ENCODE results near the gene IFRD2.
"Not testable (repeated sequence)": the region's sequence is repeated elsewhere in the genome, so short reads cannot be mapped to it uniquely, and the experiment has no call there.

IFRD2 gene

GRCh38 chr3:50278123-50278879, 13.9 kb downstream of the IFRD2 start:
- no peak for DNase-seq

DNA sequence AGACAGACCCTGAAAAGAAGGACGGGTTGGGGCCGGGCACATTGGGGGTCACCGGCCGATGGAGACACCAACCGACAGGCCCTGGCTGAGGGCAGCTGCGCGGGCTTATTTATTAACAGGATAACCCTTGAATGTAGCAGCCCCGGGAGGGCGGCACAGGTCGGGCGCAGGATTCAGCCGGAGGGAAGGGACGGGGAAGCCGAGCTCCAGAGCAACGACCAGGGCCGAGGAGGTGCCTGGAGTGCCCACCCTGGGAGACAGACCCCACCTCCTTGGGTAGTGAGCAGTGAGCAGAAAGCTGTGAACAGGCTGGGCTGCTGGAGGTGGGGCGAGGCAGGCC, 15.5 kb downstream of the IFRD2 start:
- DNase-seq = no peak

DNA sequence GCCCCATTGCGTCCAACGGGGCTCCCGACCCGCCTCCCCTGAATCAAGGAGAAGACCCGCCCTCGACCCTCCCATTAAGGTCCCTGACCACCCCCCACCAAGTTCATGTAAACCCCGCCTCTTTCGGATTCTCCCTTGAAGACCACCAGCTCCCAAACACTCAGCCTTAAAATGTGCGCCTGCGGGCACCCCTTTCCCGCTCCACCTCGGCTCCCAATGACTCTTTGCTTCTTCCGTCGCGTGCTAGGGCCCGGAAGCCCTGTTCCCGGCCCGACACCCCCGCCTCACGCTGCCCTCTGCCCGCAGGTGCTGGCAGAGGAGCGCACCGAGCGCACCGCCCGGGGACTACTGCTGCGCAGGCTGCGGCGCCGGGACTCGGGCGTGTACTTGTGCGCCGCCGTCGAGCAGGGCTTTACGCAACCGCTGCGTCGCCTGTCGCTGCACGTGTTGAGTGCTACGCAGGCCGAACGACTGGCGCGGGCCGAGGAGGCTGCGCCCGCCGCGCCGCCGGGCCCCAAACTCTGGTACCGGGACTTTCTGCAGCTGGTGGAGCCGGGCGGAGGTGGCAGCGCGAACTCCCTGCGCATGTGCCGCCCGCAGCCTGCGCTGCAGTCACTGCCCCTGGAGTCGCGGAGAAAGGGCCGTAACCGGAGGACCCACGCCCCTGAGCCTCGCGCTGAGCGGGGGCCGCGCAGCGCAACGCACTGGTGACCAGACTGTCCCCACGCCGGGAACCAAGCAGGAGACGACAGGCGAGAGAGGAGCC, 16.1 kb downstream of the IFRD2 start:
- DNase-seq = no peak

- no peak for DNase-seq
These were observed 16.9 kb downstream of the IFRD2 start for GRCh38 chr3:50275141-50275995.

DNA sequence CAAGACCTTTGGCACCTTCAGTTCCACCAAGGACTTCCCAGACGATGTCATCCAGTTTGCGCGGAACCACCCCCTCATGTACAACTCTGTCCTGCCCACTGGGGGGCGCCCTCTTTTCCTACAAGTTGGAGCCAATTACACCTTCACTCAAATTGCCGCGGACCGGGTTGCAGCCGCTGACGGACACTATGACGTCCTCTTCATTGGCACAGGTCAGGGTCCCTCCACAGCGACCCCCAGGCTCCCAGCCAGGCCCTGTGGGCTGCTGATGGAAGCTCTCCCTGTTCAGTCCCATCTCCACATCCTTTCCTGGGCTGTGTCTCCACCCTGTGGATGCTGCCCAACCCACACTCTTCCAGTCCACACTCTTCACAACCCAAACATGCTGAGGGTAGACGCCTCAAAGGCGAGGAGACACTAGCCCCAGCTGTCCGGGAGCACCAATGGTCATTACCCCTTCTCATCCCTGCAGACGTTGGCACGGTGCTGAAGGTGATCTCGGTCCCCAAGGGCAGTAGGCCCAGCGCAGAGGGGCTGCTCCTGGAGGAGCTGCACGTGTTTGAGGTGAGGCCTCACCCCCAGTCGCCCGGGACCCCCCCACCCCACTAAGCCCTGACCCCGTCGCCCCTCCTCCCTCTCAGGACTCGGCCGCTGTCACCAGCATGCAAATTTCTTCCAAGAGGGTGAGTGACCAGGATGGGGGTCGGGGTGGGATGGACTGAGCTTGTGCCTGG, 17.7 kb downstream of the IFRD2 start:
- peak; percentile 29 for DNase-seq

DNA sequence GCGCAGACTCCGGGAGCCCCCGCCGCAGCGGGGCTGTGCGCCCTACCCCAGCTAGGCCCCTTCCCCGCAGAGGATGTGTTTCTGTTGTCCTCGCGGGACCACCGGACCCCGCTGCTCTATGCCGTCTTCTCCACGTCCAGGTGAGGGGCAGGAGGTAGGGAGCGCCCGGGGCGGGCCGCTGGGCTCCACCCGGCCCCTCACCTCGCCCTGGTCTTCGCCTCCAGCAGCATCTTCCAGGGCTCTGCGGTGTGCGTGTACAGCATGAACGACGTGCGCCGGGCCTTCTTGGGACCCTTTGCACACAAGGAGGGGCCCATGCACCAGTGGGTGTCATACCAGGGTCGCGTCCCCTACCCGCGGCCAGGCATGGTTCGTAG, 18.6 kb downstream of the IFRD2 start:
- DNase-seq = no peak

- DNase-seq = peak; percentile 36
These were observed 19.1 kb downstream of the IFRD2 start for GRCh38 chr3:50272911-50273688.

GRCh38 chr3:50272538-50272910, 19.7 kb downstream of the IFRD2 start:
- DNase-seq = not testable (repeated sequence)

- no peak for DNase-seq
These were observed 20.8 kb downstream of the IFRD2 start for GRCh38 chr3:50271314-50271936.

GRCh38 chr3:50270422-50271224, 21.6 kb downstream of the IFRD2 start:
- DNase-seq = no peak

- DNase-seq = no peak
These were observed 22.2 kb downstream of the IFRD2 start for GRCh38 chr3:50269977-50270413.

DNA sequence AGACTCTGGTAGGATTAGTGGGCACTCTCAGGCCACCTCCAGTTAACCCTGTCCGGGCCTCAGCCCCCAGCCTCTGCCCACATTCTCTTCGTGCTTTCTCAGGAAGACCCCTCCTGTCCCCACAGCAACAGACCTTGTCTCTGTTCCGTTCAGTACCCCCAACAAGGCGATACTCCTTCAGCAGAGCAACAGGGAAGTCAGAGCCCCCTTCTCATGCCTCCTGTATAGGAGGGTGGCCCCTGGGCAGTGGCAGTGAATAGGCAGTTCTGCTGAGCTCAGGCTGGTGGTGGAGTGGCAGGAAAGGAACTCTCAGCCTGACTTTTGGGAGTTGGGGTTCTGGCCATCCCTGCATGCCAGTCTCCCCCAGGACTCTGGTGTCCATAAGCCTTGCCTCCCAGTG, 22.8 kb downstream of the IFRD2 start:
- DNase-seq = no peak

- DNase-seq = no peak
These were observed 23.4 kb downstream of the IFRD2 start, which contains the start of gene SEMA3B for GRCh38 chr3:50268703-50269451. Gene SEMA3B (plus strand): TSS chr3:50269147. CDS start chr3:50269241, 94 bp downstream.

DNA sequence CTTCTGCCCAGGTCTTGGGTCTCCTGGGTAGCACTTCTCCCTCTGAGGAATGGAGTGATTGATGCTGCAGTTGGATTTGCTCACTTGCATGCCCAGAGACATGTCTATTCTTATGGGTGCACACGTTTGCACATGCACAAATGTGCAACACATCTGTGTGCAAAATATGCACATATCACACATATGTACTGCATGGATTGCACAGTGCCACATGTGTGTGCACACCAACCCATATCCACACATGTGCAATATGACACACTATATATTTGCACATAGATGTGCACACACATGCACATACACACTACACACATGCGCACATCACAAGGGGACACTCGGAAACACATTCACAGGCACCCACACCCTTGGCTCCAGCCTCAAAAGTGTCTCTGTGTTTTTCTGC, 24.0 kb downstream of the IFRD2 start:
- DNase-seq = no peak

GRCh38 chr3:50267280-50267913, 24.8 kb downstream of the IFRD2 start:
- no peak for DNase-seq

- no peak for DNase-seq
These were observed 25.4 kb downstream of the IFRD2 start for GRCh38 chr3:50266836-50267235.

GRCh38 chr3:50266017-50266416, 26.2 kb downstream of the IFRD2 start:
- no peak for DNase-seq

- DNase-seq = no peak
These were observed 26.7 kb downstream of the IFRD2 start for GRCh38 chr3:50265571-50265970.

GRCh38 chr3:50264964-50265485, 27.2 kb downstream of the IFRD2 start:
- DNase-seq = no peak
